GM12874 (cell line): ENCODE measurements around the gene COL24A1.

Experiments
- CTCF ChIP-seq: IDR thresholded peaks from 2 replicates; pipeline ENCODE4 v1.5.1; 2011; ENCODE audit warnings: low read depth, mild to moderate bottlenecking, control low read depth, low read length, moderate library complexity; ENCODE audit not compliant: insufficient read depth

The COL24A1 gene

GRCh38 chr1:85799737-85800136 lies 356.8 kb downstream of the COL24A1 start:
- no peak for TF ChIP-seq CTCF

GRCh38 chr1:85798419-85798818 lies 358.2 kb downstream of the COL24A1 start:
- TF ChIP-seq CTCF = no peak

- no peak for TF ChIP-seq CTCF
Observed at GRCh38 chr1:85762804-85763203, 393.8 kb downstream of the COL24A1 start.

DNA sequence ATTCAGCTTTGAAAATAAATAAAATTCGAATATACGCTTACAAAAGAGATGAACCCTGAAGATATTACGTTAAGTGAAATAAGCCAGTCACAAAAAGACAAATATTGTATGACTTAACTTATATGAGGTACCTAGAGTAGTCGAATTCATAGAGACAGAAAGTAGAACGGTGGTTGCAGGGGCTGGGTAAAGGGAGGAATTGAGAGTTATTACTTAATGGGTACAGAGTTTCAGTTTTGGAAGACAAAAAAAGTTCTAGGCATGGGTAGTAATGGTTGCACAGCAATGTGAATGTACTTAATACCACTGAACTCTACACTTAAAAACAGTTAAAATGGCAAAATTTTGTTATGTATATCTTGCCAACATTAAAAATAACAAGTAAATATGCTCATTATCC lies 399.7 kb downstream of the COL24A1 start:
- no peak for TF ChIP-seq CTCF

- TF ChIP-seq CTCF = no peak
Observed at GRCh38 chr1:85748120-85748519, 408.5 kb downstream of the COL24A1 start.

GRCh38 chr1:85746777-85747176 lies 409.8 kb downstream of the COL24A1 start:
- no peak for TF ChIP-seq CTCF

DNA sequence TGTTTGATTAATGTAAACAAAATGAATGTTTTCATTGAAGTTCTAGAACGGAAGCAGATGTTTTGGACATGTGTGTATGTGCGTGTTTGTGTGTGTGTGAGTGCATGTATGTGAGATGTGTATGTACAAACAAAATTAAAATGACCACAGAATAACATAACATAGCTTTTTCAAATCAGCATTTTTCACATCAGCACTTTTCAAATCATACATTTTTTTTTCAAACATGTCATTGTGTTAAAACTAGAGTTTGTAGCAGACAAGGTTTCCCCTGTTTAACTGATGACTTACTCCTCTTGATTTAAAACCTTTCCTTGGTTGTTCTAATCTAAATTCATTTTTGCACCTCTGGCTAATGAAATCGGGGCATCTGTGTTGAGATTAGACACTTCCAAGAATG lies 412.8 kb downstream of the COL24A1 start:
- TF ChIP-seq CTCF = no peak

DNA sequence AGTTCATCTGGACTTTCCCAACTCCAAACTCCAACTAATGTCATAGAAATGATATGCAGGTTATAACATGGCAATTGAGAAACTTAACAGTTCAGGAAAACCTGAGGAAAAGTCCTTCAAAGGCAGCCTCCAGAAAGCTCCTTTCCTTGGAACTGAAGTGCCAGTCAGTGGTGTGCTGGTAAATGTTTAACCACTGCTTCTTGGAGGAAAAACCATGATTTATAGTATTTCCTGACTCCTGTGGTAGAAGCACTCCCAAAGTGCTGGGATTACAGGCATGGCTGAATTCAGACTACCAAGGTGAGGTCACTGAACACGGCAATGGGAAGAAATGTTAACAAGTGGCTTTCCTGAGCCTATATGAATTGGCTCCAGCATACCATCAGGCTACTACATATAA lies 421.6 kb downstream of the COL24A1 start:
- no peak for TF ChIP-seq CTCF
